DND-41 (cell line): ENCODE measurements around the gene TRPM3.

Experiments used
- EZH2 ChIP-seq: IDR thresholded peaks from 3 replicates; pipeline ENCODE4 v1.6.1; 2012; ENCODE audit warnings: borderline replicate concordance, low read depth, mild to moderate bottlenecking, moderate library complexity, low read length, inconsistent platforms; ENCODE audit not compliant: severe bottlenecking
- TF ChIP-seq, protein P1 (sequence below): IDR thresholded peaks from 2 replicates; pipeline ENCODE4 v1.5.1; 2012; ENCODE audit warnings: borderline replicate concordance, low read length, moderate library complexity, mild to moderate bottlenecking; ENCODE audit not compliant: poor library complexity, severe bottlenecking; ENCODE audit errors: extremely low read depth

GRCh38 chr9:70532716-70533115 is 588.7 kb downstream of the TRPM3 start:
- TF ChIP-seq, protein P1, sequence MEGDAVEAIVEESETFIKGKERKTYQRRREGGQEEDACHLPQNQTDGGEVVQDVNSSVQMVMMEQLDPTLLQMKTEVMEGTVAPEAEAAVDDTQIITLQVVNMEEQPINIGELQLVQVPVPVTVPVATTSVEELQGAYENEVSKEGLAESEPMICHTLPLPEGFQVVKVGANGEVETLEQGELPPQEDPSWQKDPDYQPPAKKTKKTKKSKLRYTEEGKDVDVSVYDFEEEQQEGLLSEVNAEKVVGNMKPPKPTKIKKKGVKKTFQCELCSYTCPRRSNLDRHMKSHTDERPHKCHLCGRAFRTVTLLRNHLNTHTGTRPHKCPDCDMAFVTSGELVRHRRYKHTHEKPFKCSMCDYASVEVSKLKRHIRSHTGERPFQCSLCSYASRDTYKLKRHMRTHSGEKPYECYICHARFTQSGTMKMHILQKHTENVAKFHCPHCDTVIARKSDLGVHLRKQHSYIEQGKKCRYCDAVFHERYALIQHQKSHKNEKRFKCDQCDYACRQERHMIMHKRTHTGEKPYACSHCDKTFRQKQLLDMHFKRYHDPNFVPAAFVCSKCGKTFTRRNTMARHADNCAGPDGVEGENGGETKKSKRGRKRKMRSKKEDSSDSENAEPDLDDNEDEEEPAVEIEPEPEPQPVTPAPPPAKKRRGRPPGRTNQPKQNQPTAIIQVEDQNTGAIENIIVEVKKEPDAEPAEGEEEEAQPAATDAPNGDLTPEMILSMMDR = no peak
- TF ChIP-seq EZH2 = no peak
